GM10847 (cell line): Measurements from ENCODE around the gene DHRSX.

Experiments
- POLR2A ChIP-seq: IDR thresholded peaks from 2 replicates; pipeline ENCODE4 v1.6.1; 2011; ENCODE audit not compliant: insufficient read length; ENCODE audit errors: extremely low read depth

DHRSX gene

GRCh38 chrX:2466876-2467656 lies 33.7 kb downstream of the DHRSX start:
- TF ChIP-seq POLR2A: no peak

- TF ChIP-seq POLR2A: no peak
These were observed 36.1 kb downstream of the DHRSX start for GRCh38 chrX:2464677-2465166.

GRCh38 chrX:2463973-2464676 lies 36.7 kb downstream of the DHRSX start:
- TF ChIP-seq POLR2A: no peak

- no peak for TF ChIP-seq POLR2A
These were observed 38.0 kb downstream of the DHRSX start for GRCh38 chrX:2462780-2463179.

- no peak for TF ChIP-seq POLR2A
These were observed 38.7 kb downstream of the DHRSX start for GRCh38 chrX:2462074-2462473.

- TF ChIP-seq POLR2A: no peak
These were observed 39.1 kb downstream of the DHRSX start for GRCh38 chrX:2461711-2462016.

- no peak for TF ChIP-seq POLR2A
These were observed 42.5 kb downstream of the DHRSX start for GRCh38 chrX:2458309-2458708.

GRCh38 chrX:2457289-2458133 lies 43.3 kb downstream of the DHRSX start:
- TF ChIP-seq POLR2A: no peak

- TF ChIP-seq POLR2A: no peak
These were observed 48.0 kb downstream of the DHRSX start for GRCh38 chrX:2452799-2453198.

- TF ChIP-seq POLR2A: no peak
These were observed 48.4 kb downstream of the DHRSX start for GRCh38 chrX:2452317-2452784.

- no peak for TF ChIP-seq POLR2A
These were observed 49.1 kb downstream of the DHRSX start for GRCh38 chrX:2451501-2452316.

GRCh38 chrX:2450681-2451080 lies 50.1 kb downstream of the DHRSX start:
- TF ChIP-seq POLR2A: no peak

GRCh38 chrX:2449135-2449886 lies 51.5 kb downstream of the DHRSX start:
- TF ChIP-seq POLR2A: no peak

GRCh38 chrX:2447484-2447883 lies 53.3 kb downstream of the DHRSX start:
- TF ChIP-seq POLR2A: no peak
